H1 (cell line): ENCODE data around the gene NFIA. TPM values are rescaled to one million over a fixed set of nuclear protein-coding genes. Genes with fewer than 3 reads are reported as not detected.

Experiments used
- CTCF ChIA-PET: fragments of 300-600 bp; sonication (Branson Sonifier 250); formaldehyde crosslinking; loops from one replicate; lab custom pipeline; 2021; ENCODE audit not compliant: partially characterized antibody; lab: Charles Lee
- POLR2A ChIA-PET: fragments of 300-600 bp; sonication (Branson Sonifier 250); formaldehyde crosslinking; loops from one replicate; lab custom pipeline; 2021; ENCODE audit warnings: inconsistent platforms; ENCODE audit not compliant: partially characterized antibody; lab: Charles Lee
- DNase-seq, 2 experiments: peaks; one replicate each; pipeline versions ENCODE4 v3.0.0 to v3.0.0-alpha.2; 2010 to 2022; ENCODE audit warnings: low spot score in 2 of 2, low read depth in 1 of 2, mixed read lengths in 1 of 2
- FAIRE-seq: peaks from 2 replicates; lab custom pipeline; 2011; peaks lifted over from hg19 to GRCh38; lab: Jason Lieb, UNC
- H2AFZ ChIP-seq: 2 replicates; pipeline ENCODE4 v1.8.1; 2012; ENCODE audit warnings: low read length, inconsistent platforms
- H2AK5ac ChIP-seq: 2 replicates; pipeline ENCODE4 v1.6.1; 2013; ENCODE audit warnings: low read depth, low read length
- H2BK120ac ChIP-seq: replicated peaks from 2 replicates; pipeline ENCODE3; 2013; ENCODE audit warnings: low read depth, low read length, inconsistent platforms
- H2BK12ac ChIP-seq: 2 replicates; pipeline ENCODE4 v1.6.1; 2013; ENCODE audit warnings: low read depth, low read length
- H2BK15ac ChIP-seq: 2 replicates; pipeline ENCODE4 v1.6.1; 2013; ENCODE audit warnings: low read length
- H2BK20ac ChIP-seq: 2 replicates; pipeline ENCODE4 v1.6.1; 2013; ENCODE audit warnings: low read length
- H2BK5ac ChIP-seq: 2 replicates; pipeline ENCODE4 v1.6.1; 2013; ENCODE audit warnings: low read depth, low read length
- H3K14ac ChIP-seq: 2 replicates; pipeline ENCODE4 v1.6.1; 2013; ENCODE audit warnings: inconsistent platforms; ENCODE audit not compliant: insufficient read length
- H3K18ac ChIP-seq: 2 replicates; pipeline ENCODE4 v1.6.1; 2013; ENCODE audit warnings: low read length; ENCODE audit errors: extremely low read depth
- H3K23ac ChIP-seq: 2 replicates; pipeline ENCODE4 v1.6.1; 2013; ENCODE audit warnings: inconsistent platforms; ENCODE audit not compliant: insufficient read length
- H3K23me2 ChIP-seq: 2 replicates; pipeline ENCODE4 v1.6.1; 2013; ENCODE audit warnings: low read depth, low read length
- H3K27ac ChIP-seq: 2 replicates; pipeline ENCODE4 v1.6.1; 2011; ENCODE audit warnings: low read depth, low read length, inconsistent platforms
- H3K27me3 ChIP-seq, 4 experiments: replicated peaks in 1 of 4; 1 replicate in 1 of 4; 2 replicates in 3 of 4; pipeline versions ENCODE4 v1.6.1 to v1.8.1; 2011 to 2013; ENCODE audit warnings: low read length in 3 of 4, mild to moderate bottlenecking in 3 of 4, inconsistent platforms in 2 of 4, mixed read lengths in 2 of 4, moderate library complexity in 1 of 4; ENCODE audit not compliant: control insufficient read depth in 3 of 4, insufficient read depth in 3 of 4; ENCODE audit errors: extremely low read depth in 1 of 4
- H3K36me3 ChIP-seq, 4 experiments: 2 replicates each; pipeline versions ENCODE4 v1.6.1 to v1.8.1; 2011 to 2013; ENCODE audit warnings: mild to moderate bottlenecking in 4 of 4, low read length in 3 of 4, moderate library complexity in 2 of 4, control low read depth in 1 of 4, inconsistent platforms in 1 of 4; ENCODE audit not compliant: insufficient read depth in 4 of 4, control insufficient read depth in 2 of 4
- H3K4ac ChIP-seq: replicated peaks from 2 replicates; pipeline ENCODE3; 2013; ENCODE audit warnings: low read length, low read depth, mixed read lengths, inconsistent platforms; ENCODE audit not compliant: insufficient read length
- H3K4me1 ChIP-seq, 4 experiments: replicated peaks in 1 of 4; 1 replicate in 1 of 4; 2 replicates in 3 of 4; pipeline versions ENCODE4 v1.6.1 to v1.8.1; 2011 to 2013; ENCODE audit warnings: low read length in 3 of 4, inconsistent platforms in 2 of 4, mixed read lengths in 1 of 4; ENCODE audit not compliant: insufficient read depth in 4 of 4, control insufficient read depth in 3 of 4
- H3K4me2 ChIP-seq, 2 experiments: 2 replicates each; pipeline versions ENCODE4 v1.6.1 to v1.8.1; 2011 to 2013; ENCODE audit warnings: low read depth in 2 of 2, low read length in 2 of 2, control low read depth in 1 of 2, inconsistent platforms in 1 of 2, mild to moderate bottlenecking in 1 of 2; ENCODE audit not compliant: insufficient read depth in 1 of 2
- H3K4me3 ChIP-seq, 4 experiments: fragments of 200-600, 300-600 bp in 1 of 4; sonication (generic), shearing (Covaris generic), sonication (Bioruptor Twin) in 1 of 4; 2 replicates each; pipeline versions ENCODE4 v1.5.1 to v1.8.1; 2011 to 2016; ENCODE audit warnings: low read length in 4 of 4, low read depth in 3 of 4, control low read depth in 2 of 4, inconsistent platforms in 2 of 4, mild to moderate bottlenecking in 2 of 4, mixed read lengths in 1 of 4, moderate library complexity in 1 of 4; ENCODE audit not compliant: insufficient read depth in 2 of 4; ENCODE audit errors: extremely low read depth in 1 of 4
- H3K56ac ChIP-seq: replicated peaks from 2 replicates; pipeline ENCODE3; 2013; ENCODE audit warnings: low read depth, mild to moderate bottlenecking, mixed read lengths, low read length, inconsistent platforms; ENCODE audit not compliant: insufficient read length
- H3K79me1 ChIP-seq: 2 replicates; pipeline ENCODE4 v1.6.1; 2013; ENCODE audit warnings: low read depth, low read length, control low read depth
- H3K79me2 ChIP-seq, 2 experiments: 2 replicates each; pipeline versions ENCODE4 v1.6.1 to v1.8.1; 2012 to 2013; ENCODE audit warnings: low read length in 2 of 2, mild to moderate bottlenecking in 2 of 2, inconsistent platforms in 1 of 2; ENCODE audit not compliant: insufficient read depth in 2 of 2, control insufficient read depth in 1 of 2
- H3K9ac ChIP-seq, 4 experiments: replicated peaks in 1 of 4; 1 replicate in 1 of 4; 2 replicates in 3 of 4; pipeline versions ENCODE4 v1.6.1 to v1.8.1; 2011 to 2013; ENCODE audit warnings: low read depth in 3 of 4, low read length in 3 of 4, control low read depth in 2 of 4, mild to moderate bottlenecking in 2 of 4, moderate library complexity in 2 of 4, inconsistent platforms in 1 of 4; ENCODE audit errors: extremely low read depth in 1 of 4
- H3K9me3 ChIP-seq, 2 experiments: 2 replicates each; pipeline versions ENCODE4 v1.6.1 to v1.8.1; 2012 to 2013; ENCODE audit warnings: mild to moderate bottlenecking in 2 of 2, moderate library complexity in 2 of 2, control low read depth in 1 of 2, inconsistent platforms in 1 of 2, low read depth in 1 of 2, low read length in 1 of 2, mixed read lengths in 1 of 2; ENCODE audit not compliant: insufficient read depth in 2 of 2
- H4K20me1 ChIP-seq, 2 experiments: replicated peaks in 1 of 2; 2 replicates each; pipeline versions ENCODE3 to v1.8.1; 2011 to 2013; ENCODE audit warnings: inconsistent platforms in 2 of 2, low read length in 2 of 2, mild to moderate bottlenecking in 1 of 2; ENCODE audit not compliant: insufficient read depth in 2 of 2, control insufficient read depth in 1 of 2
- H4K5ac ChIP-seq: 2 replicates; pipeline ENCODE4 v1.6.1; 2013; ENCODE audit warnings: low read length, low read depth, mixed read lengths, inconsistent platforms; ENCODE audit not compliant: insufficient read length
- H4K8ac ChIP-seq: 2 replicates; pipeline ENCODE4 v1.8.0; 2013; ENCODE audit warnings: mild to moderate bottlenecking, moderate library complexity, low read length, inconsistent platforms; ENCODE audit not compliant: insufficient read depth; ENCODE audit errors: extremely low read depth
- H4K91ac ChIP-seq: replicated peaks from 2 replicates; pipeline ENCODE3; 2013; ENCODE audit warnings: low read length, mixed read lengths, inconsistent platforms; ENCODE audit not compliant: insufficient read length
- ATF2 ChIP-seq: IDR thresholded peaks from 2 replicates; pipeline ENCODE4 v1.6.1; 2012; ENCODE audit warnings: low read length, inconsistent platforms
- RXRA ChIP-seq: IDR thresholded peaks from 2 replicates; pipeline ENCODE4 v1.6.1; 2011; ENCODE audit warnings: low read depth, mild to moderate bottlenecking, low read length, moderate library complexity; ENCODE audit not compliant: insufficient read depth
- SIRT6 ChIP-seq: IDR thresholded peaks from one replicate; pipeline ENCODE4 v1.7.1; 2012; ENCODE audit warnings: low read length, inconsistent platforms
- WGBS, 2 experiments: shearing (Covaris generic) in 1 of 2; methylation state at CpG; one replicate each; pipeline versions ENCODE4 v1.1.6 to v1.1.7; 2013 to 2015; ENCODE audit warnings: low lambda C conversion rate in 2 of 2, mixed read lengths in 2 of 2, inconsistent platforms in 1 of 2, low coverage in 1 of 2, missing lambda C conversion rate in 1 of 2; ENCODE audit not compliant: insufficient replicate concordance in 2 of 2, insufficient coverage in 1 of 2, insufficient read length in 1 of 2; ENCODE audit errors: extremely low coverage in 1 of 2, missing lambda C conversion rate in 1 of 2; 5-methylcytosine and 5-hydroxymethylcytosine counted together
- polyA plus RNA-seq, 7 experiments: library from polyadenylated mRNA; depleted of rRNA in 3 of 7; stranded (reverse) in 5 of 7; unstranded in 2 of 7; fragments of >200 nt in 5 of 7; fragments of 200-250 nt in 2 of 7; gene quantifications; 1 replicate in 5 of 7; 2 replicates in 1 of 7; 4 replicates in 1 of 7; pipeline versions ENCODE4 v1.2.1 to v1.2.3, GENCODE V29; 2011 to 2013; ENCODE audit warnings: missing spikeins in 2 of 7, mixed read lengths in 2 of 7
- total RNA-seq: library from RNA; stranded (reverse); fragmentation: NEBNext Ultra II Directional; extraction: Animal tissue kit (Norgen Biotek cat#: 25700); gene quantifications from 2 replicates; pipeline ENCODE4 v1.2.1, GENCODE V29; 2021

The NFIA gene
- total and polyA plus RNA-seq, 2 of the 8 experiments (the other 6 are each of a cell fraction or from before 2014, with no cell fraction given) = 1.8 to 2.3 TPM

- no peak overlapping the region for H3K4ac ChIP-seq
- H3K4me3 ChIP-seq = no peak overlapping the region
- no peak overlapping the region for H4K5ac ChIP-seq
- H3K23me2 ChIP-seq = no peaks in the 10 kb centered on the region
- ChIA-PET POLR2A (interaction anchor here (0.6 kb wide), 1 partner anchor 64 kb away, joined by 4 read pairs; no protein-coding TSS in a partner anchor), CTCF (interaction anchor here (1.1 to 1.3 kb wide), 3 partner anchors 11 to 341 kb away, joined by 3 to 7 read pairs (median 3); no protein-coding TSS in a partner anchor)
- H3K4me1 ChIP-seq = peaks cover 0 to 7% (median 0%) of the 10 kb centered on the region in 4 experiments; a peak in 1 of 7 replicates
- peak; percentile 70 for FAIRE-seq
- H2AFZ ChIP-seq = no peak overlapping the region
- no peak overlapping the region for H3K56ac ChIP-seq
- H3K4me2 ChIP-seq = 0 out of 4 replicates have a peak overlapping the region, but pooled peaks of 1 of the 2 experiments have one; percentile 15
- no peak overlapping the region for H2BK120ac ChIP-seq
- no peaks in the 10 kb centered on the region for H3K9me3 ChIP-seq
- H4K8ac ChIP-seq = no peak overlapping the region
- H2BK20ac ChIP-seq = no peak overlapping the region
- WGBS, 2 experiments = 51% methylated on average over 3 of the region's 3 CpGs; no CpG with 5 or more reads in 1 of the 2 experiments
- no peak overlapping the region for H2BK5ac ChIP-seq
- no peak for DNase-seq
- H4K91ac ChIP-seq = no peak overlapping the region
- H2BK12ac ChIP-seq = no peak overlapping the region
- H3K9ac ChIP-seq = no peak overlapping the region
- no peaks in the 10 kb centered on the region for H3K79me1 ChIP-seq
- H3K18ac ChIP-seq = no peak overlapping the region
- no peaks in the 10 kb centered on the region; a peak in 1 of 8 replicates for H3K36me3 ChIP-seq
- H3K23ac ChIP-seq = no peak overlapping the region
- no peak overlapping the region for H3K27ac ChIP-seq
- H2BK15ac ChIP-seq = no peak overlapping the region
- no peak overlapping the region for H3K14ac ChIP-seq
- no peaks in the 10 kb centered on the region for H3K79me2 ChIP-seq
- no peak overlapping the region for H2AK5ac ChIP-seq
- H4K20me1 ChIP-seq = no peaks in the 10 kb centered on the region
- H3K27me3 ChIP-seq = no peaks in the 10 kb centered on the region
- TF ChIP-seq SIRT6 = no peak
- no peak for TF ChIP-seq ATF2
- TF ChIP-seq RXRA = no peak
Observed at GRCh38 chr1:61111084-61112004, 29.0 kb downstream of the NFIA start.
